ENCODE measurements around the gene PPIF.

DNA sequence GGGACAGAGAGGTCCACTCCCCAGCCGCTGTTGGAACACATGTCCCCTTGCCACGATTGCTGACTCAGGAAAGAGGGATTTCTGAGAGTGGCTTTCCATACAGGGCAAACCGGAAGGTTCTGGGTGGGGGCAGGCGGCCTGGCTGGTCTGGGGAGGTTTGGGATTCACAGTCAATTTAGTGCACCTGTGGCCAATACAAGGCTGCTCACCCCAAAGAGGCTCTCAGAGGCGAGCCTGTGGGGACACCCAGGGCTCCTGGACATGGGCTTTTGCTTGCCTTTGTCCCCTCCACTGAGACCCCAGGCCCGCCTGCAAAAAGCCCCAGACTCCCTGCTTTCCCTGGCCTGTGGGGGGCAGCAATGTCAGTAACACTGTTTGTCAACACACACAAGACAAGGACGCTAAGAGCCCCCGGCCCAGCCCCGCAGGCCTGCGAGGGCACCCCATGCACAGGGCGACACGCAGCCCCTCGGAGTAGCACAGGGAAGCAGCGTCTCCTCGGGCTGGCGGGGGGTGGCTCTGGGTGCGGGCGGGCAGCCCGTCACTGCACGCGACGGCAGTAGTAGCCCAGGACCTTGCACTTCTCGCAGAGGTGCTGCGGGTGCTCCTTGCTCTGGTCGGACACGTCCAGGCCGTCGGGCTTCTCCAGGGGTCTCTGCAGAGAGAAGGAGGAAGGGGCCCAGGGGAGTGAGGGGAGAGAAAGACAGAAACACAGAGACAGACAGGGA lies 38.7 kb downstream of the PPIF start:
- TF ChIP-seq, protein P1, sequence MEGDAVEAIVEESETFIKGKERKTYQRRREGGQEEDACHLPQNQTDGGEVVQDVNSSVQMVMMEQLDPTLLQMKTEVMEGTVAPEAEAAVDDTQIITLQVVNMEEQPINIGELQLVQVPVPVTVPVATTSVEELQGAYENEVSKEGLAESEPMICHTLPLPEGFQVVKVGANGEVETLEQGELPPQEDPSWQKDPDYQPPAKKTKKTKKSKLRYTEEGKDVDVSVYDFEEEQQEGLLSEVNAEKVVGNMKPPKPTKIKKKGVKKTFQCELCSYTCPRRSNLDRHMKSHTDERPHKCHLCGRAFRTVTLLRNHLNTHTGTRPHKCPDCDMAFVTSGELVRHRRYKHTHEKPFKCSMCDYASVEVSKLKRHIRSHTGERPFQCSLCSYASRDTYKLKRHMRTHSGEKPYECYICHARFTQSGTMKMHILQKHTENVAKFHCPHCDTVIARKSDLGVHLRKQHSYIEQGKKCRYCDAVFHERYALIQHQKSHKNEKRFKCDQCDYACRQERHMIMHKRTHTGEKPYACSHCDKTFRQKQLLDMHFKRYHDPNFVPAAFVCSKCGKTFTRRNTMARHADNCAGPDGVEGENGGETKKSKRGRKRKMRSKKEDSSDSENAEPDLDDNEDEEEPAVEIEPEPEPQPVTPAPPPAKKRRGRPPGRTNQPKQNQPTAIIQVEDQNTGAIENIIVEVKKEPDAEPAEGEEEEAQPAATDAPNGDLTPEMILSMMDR (IDR thresholded peaks at IDR 0.05), result no peak
- no peak for TF ChIP-seq POLR2A (IDR thresholded peaks at IDR 0.05)

Measured in testis (tissue), 2 donors.